ENCODE results near the gene PRTN3.

PRTN3 gene

GRCh38 chr19:812049-812746 is 28.6 kb upstream of the PRTN3 start:
- TF ChIP-seq CTCF (IDR thresholded peaks at IDR 0.05; ENCODE audit: control extremely low read depth, extremely low read depth, low read depth, missing control alignments) = no peak
- no peak for DNase-seq (ENCODE audit: extremely low spot score)
- POLR2A ChIA-PET = no interaction called here
- CTCF ChIA-PET = no interaction called here

- no peak for TF ChIP-seq CTCF (IDR thresholded peaks at IDR 0.05; ENCODE audit: control extremely low read depth, extremely low read depth, low read depth, missing control alignments)
- CTCF ChIA-PET = no interaction called here
- POLR2A ChIA-PET = no interaction called here
- no peak for DNase-seq (ENCODE audit: extremely low spot score)
These were observed 28.0 kb upstream of the PRTN3 start for GRCh38 chr19:812747-813218.

GRCh38 chr19:813219-814151 is 27.3 kb upstream of the PRTN3 start:
- CTCF ChIA-PET = no interaction called here
- POLR2A ChIA-PET = no interaction called here
- TF ChIP-seq CTCF (IDR thresholded peaks at IDR 0.05; ENCODE audit: control extremely low read depth, extremely low read depth, low read depth, missing control alignments) = no peak
- no peak for DNase-seq (ENCODE audit: extremely low spot score)

DNA sequence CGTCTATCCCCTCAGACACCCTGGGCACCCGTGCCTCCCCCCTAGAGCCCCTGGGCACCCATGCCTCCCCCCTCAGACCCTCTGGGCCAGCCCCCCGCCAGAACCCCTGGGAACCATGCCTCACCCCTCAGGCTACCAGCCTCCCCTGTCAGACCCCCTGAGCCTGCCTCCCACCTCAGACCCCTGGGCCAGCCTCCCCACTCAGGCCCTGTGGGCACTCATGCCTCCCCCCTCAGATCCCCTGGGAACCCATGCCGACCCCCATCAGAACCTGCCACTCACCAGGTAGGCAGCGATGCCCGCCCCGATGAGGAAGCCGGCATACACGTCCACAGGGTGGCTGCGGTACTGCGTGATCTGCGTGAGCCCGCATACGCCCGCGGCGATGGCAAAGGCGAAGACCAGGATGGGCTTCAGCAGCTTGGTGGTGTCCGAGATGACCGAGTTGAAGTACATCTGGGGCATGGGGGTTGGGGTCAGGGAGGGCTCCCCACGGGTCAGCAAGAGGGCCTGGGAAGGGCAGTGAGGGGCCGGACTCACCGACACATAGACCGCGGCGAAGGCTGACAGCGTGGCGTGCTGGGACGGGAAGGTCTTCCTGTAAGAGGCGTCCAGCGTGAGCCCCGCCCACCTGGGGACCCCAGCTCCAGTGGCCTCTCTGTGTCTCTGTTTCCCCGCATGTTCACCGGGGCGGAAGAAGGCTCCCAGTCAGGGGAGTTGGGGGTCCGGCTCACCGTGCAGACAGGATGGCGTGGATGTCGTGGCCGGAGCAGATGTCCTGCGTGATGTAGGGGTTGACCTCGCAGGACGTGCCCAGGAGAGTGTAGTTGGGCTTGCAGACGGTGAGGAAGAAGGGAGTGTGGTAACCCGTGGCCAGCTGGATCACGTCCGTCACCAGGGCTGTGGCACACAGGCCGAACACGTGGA is 26.4 kb upstream of the PRTN3 start:
- no peak for DNase-seq (ENCODE audit: extremely low spot score)
- ChIA-PET POLR2A (interaction anchor here (1.6 kb wide), 1 partner anchor 16 kb away, joined by 3 read pairs; no protein-coding TSS in a partner anchor), CTCF (no interaction called here)
- no peak for TF ChIP-seq CTCF (IDR thresholded peaks at IDR 0.05; ENCODE audit: control extremely low read depth, extremely low read depth, low read depth, missing control alignments)

DNA sequence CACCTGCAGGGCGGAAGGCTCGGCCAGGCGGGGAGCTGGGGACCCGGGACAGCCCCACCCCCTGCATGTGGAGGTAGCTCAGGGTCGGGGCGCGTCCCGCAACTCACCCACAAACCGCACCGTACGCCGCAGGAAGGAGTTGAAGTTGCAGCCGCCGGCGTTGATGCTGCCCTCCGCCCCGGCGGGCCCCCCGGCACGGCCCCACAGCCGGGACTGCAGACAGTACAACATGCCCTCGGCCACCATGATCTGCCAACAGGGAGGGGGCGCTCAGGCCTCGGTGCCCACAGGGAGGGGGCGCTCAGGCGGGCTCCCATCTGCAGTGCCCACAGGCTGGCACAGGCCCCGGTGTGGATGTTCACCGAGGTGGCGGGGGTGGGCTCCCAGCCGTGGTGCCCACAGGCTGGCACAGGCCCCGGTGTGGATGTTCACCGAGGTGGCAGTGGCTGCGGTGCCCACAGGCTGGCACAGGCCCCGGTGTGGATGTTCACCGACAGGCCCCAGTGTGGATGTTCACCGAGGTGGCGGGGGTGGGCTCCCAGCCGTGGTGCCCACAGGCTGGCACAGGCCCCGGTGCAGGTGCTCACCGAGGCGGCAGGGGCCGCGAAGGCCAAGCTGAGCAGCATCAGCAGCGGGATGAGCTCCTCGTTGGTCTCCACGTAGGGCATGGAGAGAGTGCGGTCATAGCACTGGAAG is 25.6 kb upstream of the PRTN3 start:
- no peak for DNase-seq (ENCODE audit: extremely low spot score)

More for the DNA sequence above, 25.6 kb upstream of the PRTN3 start:
- no peak for TF ChIP-seq CTCF (IDR thresholded peaks at IDR 0.05; ENCODE audit: control extremely low read depth, extremely low read depth, low read depth, missing control alignments)
- ChIA-PET CTCF (no interaction called here), POLR2A (interaction anchor here (1.6 kb wide), 1 partner anchor 17 kb away, joined by 3 read pairs; no protein-coding TSS in a partner anchor)

Data from GM10248 (cell line).